Peyer's patch (tissue), 4 donors: ENCODE data around the gene PLSCR3. TPM values are rescaled to one million over a fixed set of nuclear protein-coding genes. Genes with fewer than 3 reads are reported as not detected.

Experiments
- DNase-seq, 3 donors: peaks; one replicate each; pipeline ENCODE4 v3.0.0-alpha.2; 2017 to 2019
- H3K27ac ChIP-seq, 4 donors: fragments of 200-600 bp; sonication (generic); one replicate each; pipeline ENCODE4 v1.5.1; 2016 to 2019
- H3K27me3 ChIP-seq, 2 donors: fragments of 200-600 bp; sonication (generic); one replicate each; pipeline ENCODE4 v1.5.1; 2019
- H3K36me3 ChIP-seq, 3 donors: fragments of 200-600 bp; sonication (generic); one replicate each; pipeline ENCODE4 v1.5.1; 2016 to 2019
- H3K4me1 ChIP-seq, 4 donors: fragments of 200-600 bp; sonication (generic); one replicate each; pipeline ENCODE4 v1.5.1; 2016 to 2019
- H3K4me3 ChIP-seq, 4 donors: fragments of 200-600 bp; sonication (generic); 1 replicate in 3 of 4; 2 replicates in 1 of 4; pipeline ENCODE4 v1.5.1; 2016 to 2019; ENCODE audit warnings: mild to moderate bottlenecking in 1 of 4
- H3K9me3 ChIP-seq, 4 donors: fragments of 200-600 bp; sonication (generic); one replicate each; pipeline ENCODE4 v1.5.1; 2016 to 2019; ENCODE audit warnings: mild to moderate bottlenecking in 1 of 4
- POLR2A ChIP-seq, 2 donors: fragments of 450-650 bp; IDR thresholded peaks; one replicate each; pipeline ENCODE4 v1.5.1; 2017; ENCODE audit warnings: antibody characterized with exemption in 2 of 2, mild to moderate bottlenecking in 2 of 2, moderate library complexity in 2 of 2
- total RNA-seq, 4 donors: library from RNA; depleted of rRNA; stranded (reverse); fragments of >200 nt; gene quantifications; one replicate each; pipeline ENCODE4 v1.1.0, GENCODE V29; 2016
- TF ChIP-seq, protein P1 (sequence below), 6 experiments: fragments of 450-650 bp in 4 of 6; fragments of 200-600 bp in 2 of 6; sonication (generic) in 1 of 6; IDR thresholded peaks; one replicate each; pipeline ENCODE4 v1.5.1; 2017 to 2019; ENCODE audit warnings: antibody characterized with exemption in 6 of 6, mild to moderate bottlenecking in 3 of 6, moderate library complexity in 1 of 6

The PLSCR3 gene
- total RNA-seq, 4 donors from 2014 or later, result 10.7 to 38.8 (median 21.9) TPM

DNA sequence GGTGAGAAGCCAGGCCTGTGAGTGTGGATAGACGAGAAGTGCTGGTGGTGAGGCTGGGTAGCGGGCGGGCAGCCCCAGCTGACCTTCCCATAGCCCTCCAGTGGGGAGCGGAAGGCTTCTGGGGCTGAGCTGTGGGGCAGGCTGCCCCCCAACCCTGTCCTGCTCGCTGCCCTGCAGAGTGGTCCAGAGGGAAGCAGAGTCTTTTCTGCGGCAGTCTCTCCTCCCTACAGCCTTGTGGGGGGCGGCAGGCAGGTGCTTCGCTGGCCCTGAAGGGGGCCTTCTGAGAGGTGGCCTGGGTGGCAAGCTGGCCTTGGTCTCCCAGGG is 17.1 kb upstream of the PLSCR3 start:
- Histone ChIP-seq H3K9me3 (no peaks in the 10 kb centered on the region), H3K36me3 (no peaks in the 10 kb centered on the region), H3K4me1 (no peaks in the 10 kb centered on the region), H3K4me3 (no peak overlapping the region), H3K27me3 (no peaks in the 10 kb centered on the region), H3K27ac (no peak overlapping the region)
- DNase-seq, result no peak
- TF ChIP-seq POLR2A (IDR thresholded peaks at IDR 0.05), result no peak
- TF ChIP-seq, protein P1, sequence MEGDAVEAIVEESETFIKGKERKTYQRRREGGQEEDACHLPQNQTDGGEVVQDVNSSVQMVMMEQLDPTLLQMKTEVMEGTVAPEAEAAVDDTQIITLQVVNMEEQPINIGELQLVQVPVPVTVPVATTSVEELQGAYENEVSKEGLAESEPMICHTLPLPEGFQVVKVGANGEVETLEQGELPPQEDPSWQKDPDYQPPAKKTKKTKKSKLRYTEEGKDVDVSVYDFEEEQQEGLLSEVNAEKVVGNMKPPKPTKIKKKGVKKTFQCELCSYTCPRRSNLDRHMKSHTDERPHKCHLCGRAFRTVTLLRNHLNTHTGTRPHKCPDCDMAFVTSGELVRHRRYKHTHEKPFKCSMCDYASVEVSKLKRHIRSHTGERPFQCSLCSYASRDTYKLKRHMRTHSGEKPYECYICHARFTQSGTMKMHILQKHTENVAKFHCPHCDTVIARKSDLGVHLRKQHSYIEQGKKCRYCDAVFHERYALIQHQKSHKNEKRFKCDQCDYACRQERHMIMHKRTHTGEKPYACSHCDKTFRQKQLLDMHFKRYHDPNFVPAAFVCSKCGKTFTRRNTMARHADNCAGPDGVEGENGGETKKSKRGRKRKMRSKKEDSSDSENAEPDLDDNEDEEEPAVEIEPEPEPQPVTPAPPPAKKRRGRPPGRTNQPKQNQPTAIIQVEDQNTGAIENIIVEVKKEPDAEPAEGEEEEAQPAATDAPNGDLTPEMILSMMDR (IDR thresholded peaks at IDR 0.05), result no peak

DNA sequence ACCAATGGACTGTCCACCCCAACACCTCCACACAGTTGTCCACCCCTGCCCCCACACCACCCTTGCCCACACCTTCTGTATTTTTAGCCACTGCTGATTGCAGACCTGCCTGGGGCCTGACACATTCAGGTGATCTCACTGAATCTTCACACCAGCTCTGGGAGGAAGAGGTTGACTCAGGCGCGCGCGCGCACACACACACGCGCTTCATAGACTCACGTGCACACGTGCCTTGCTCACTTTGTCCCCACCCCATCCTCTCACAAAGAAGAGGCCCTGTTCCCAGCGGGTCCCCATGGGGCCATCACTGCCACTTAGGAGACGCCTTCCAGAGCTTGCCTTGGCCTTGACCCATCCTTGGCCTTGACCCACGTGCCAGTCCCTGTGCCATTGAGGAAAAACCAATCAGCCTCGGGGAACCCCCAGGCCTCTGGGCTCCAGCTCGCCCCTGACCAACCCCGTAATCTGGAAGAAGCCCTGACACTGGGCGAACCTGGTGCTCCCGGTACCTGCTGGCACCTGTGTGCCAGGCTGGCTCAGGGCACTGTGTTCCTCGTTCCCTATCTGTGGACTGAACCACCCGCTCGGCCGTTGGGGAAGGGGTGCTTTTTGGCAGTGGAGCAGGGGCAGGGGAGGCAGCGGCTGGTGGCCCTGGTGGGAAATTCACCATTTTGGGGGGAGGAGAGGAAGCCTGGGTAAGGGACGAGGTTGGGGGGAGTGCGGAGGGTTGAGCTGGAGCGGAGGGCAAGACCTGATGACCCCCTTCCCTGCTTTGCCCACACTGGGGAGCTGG is 16.5 kb upstream of the PLSCR3 start:
- Histone ChIP-seq H3K9me3 (no peaks in the 10 kb centered on the region), H3K27me3 (no peaks in the 10 kb centered on the region), H3K27ac (no peak overlapping the region), H3K4me1 (no peaks in the 10 kb centered on the region), H3K36me3 (no peaks in the 10 kb centered on the region), H3K4me3 (no peak overlapping the region)
- DNase-seq, result no peak
- TF ChIP-seq, protein P1 (IDR thresholded peaks at IDR 0.05), result no peak
- no peak for TF ChIP-seq POLR2A (IDR thresholded peaks at IDR 0.05)

DNA sequence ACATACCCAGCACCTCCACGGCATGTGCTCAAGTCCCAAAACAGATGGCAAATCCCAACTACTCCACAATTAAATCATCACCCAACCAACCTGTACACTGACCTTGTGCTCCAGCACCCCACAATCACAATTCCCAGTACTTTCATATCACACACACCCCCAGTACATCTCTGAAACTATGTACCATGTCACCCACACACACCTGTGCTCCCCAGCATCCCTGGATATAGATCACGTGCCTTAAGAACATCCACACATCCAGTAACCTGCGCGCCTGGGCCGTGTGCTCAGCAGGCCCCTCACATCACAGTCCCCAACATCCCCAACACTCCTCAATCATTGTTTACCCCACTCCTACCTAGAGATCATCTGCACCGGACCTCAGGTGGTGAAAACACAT is 15.4 kb upstream of the PLSCR3 start:
- Histone ChIP-seq H3K9me3 (no peaks in the 10 kb centered on the region), H3K4me1 (peaks cover 0 to 7% (median 0%) of the 10 kb centered on the region in 4 donors), H3K36me3 (no peaks in the 10 kb centered on the region), H3K4me3 (no peak overlapping the region), H3K27ac (no peak overlapping the region), H3K27me3 (no peaks in the 10 kb centered on the region)
- no peak for DNase-seq
- TF ChIP-seq, protein P1 (IDR thresholded peaks at IDR 0.05), result no peak
- no peak for TF ChIP-seq POLR2A (IDR thresholded peaks at IDR 0.05)

DNA sequence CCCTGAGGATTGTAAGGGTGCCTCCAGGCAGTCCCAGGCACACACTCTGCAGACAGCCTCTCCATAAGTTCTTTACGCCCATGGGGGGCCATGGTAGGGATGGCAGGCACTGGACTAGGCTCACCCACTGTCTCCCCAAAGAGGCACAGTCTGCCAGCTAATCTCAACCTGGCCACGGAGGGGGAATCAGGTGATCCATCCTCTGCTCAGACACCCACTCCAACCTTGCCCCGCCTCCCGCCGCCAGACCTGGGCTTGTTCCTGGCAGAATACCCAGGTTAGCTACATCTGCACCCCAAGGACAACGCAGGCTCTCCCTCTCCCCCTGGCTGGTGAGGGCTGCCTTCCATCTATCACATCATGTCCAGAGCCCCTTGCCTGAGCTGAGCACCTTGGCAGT is 14.5 kb upstream of the PLSCR3 start:
- Histone ChIP-seq H3K36me3 (no peaks in the 10 kb centered on the region), H3K27ac (no peak overlapping the region), H3K27me3 (no peaks in the 10 kb centered on the region), H3K4me1 (peaks cover 0 to 7% (median 0%) of the 10 kb centered on the region in 4 donors), H3K4me3 (no peak overlapping the region), H3K9me3 (no peaks in the 10 kb centered on the region)
- DNase-seq, result no peak
- TF ChIP-seq, protein P1 (IDR thresholded peaks at IDR 0.05), result no peak
- TF ChIP-seq POLR2A (IDR thresholded peaks at IDR 0.05), result no peak

DNA sequence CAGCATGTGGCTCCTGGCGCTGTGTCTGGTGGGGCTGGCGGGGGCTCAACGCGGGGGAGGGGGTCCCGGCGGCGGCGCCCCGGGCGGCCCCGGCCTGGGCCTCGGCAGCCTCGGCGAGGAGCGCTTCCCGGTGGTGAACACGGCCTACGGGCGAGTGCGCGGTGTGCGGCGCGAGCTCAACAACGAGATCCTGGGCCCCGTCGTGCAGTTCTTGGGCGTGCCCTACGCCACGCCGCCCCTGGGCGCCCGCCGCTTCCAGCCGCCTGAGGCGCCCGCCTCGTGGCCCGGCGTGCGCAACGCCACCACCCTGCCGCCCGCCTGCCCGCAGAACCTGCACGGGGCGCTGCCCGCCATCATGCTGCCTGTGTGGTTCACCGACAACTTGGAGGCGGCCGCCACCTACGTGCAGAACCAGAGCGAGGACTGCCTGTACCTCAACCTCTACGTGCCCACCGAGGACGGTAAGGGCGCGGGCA is 14.0 kb upstream of the PLSCR3 start:
- Histone ChIP-seq H3K9me3 (no peaks in the 10 kb centered on the region), H3K4me1 (peaks cover 0 to 7% (median under 1%) of the 10 kb centered on the region in 4 donors), H3K36me3 (no peaks in the 10 kb centered on the region), H3K27ac (no peak overlapping the region), H3K27me3 (no peaks in the 10 kb centered on the region), H3K4me3 (peak overlapping the region in 1 of 4 donors; percentile 14)
- no peak for TF ChIP-seq POLR2A (IDR thresholded peaks at IDR 0.05)
- no peak for DNase-seq

DNA sequence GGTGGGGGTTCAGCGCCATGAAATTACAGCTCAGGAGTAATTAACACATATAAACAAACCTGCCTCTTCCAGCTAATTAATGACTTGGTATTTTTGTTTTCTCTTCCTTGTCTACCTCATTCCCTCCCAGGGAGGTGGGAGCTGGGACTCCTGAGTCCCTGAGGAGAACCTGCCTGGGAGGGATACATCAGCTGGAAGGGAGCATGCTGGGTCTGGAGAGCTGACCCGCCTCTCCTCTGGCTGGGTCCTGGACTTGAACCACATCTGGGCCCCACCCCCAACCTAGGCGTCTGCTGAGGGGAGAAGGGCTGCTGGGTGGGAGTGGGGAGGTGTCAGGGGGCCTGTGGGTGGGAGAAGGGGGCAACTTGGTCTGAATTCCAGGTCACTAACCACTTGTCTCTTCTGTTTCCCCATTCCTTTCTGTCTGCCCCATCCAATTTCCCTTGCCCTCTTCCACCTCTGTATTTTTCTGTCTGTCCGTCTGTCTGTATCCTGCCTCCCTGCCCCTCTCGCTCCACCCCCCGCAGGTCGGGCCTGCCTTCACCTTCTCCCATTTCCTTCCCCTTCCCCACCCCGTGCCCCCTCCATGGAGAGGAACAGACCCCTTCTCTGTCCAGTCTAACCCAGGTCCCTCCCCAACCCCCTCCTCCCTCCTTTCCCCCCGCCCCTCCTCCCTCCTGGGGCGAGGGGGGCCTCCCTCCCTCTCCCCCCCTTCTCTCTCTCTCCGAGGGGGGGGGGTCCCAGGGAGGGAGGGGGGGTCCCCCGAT is 13.3 kb upstream of the PLSCR3 start, which contains the start of gene NLGN2:
TSS of gene NLGN2 (plus strand) at position 361 of the 767 bp plus-strand sequence. CDS start 411 bp downstream, outside the sequence.
- H3K4me3 ChIP-seq, result peak within 1 kb of the TSS in 1 of 4 donors; percentile 14
- H3K27me3 ChIP-seq, result no peaks in the 10 kb centered on the region
- H3K4me1 ChIP-seq, result peaks cover 0 to 7% (median 5%) of the 10 kb centered on the region in 4 donors
- H3K27ac ChIP-seq, result no peak within 1 kb of the TSS
- no peaks in the 10 kb centered on the region for H3K9me3 ChIP-seq
- no peak for DNase-seq
- no peak for TF ChIP-seq POLR2A (IDR thresholded peaks at IDR 0.05)
- H3K36me3 ChIP-seq, result no peaks in the 10 kb centered on the region
